Measurements from ENCODE around the gene NMNAT3. TPM values are rescaled to one million over a fixed set of nuclear protein-coding genes. Genes with fewer than 3 reads are reported as not detected.

Gene NMNAT3
- polyA plus RNA-seq, 1 of the 3 experiments (the other 2 are of a cell fraction), result not detected

- no peak overlapping the region for H3K4me2 ChIP-seq
- H4K20me1 ChIP-seq (ENCODE audit: insufficient read depth), result no peaks in the 10 kb centered on the region
- H3K27ac ChIP-seq (ENCODE audit: low read depth in 2 of 2, low read length in 1 of 2), result no peak overlapping the region
- no peaks in the 10 kb centered on the region for H3K9me2 ChIP-seq
- TF ChIP-seq, protein P1, sequence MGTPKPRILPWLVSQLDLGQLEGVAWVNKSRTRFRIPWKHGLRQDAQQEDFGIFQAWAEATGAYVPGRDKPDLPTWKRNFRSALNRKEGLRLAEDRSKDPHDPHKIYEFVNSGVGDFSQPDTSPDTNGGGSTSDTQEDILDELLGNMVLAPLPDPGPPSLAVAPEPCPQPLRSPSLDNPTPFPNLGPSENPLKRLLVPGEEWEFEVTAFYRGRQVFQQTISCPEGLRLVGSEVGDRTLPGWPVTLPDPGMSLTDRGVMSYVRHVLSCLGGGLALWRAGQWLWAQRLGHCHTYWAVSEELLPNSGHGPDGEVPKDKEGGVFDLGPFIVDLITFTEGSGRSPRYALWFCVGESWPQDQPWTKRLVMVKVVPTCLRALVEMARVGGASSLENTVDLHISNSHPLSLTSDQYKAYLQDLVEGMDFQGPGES (IDR thresholded peaks at IDR 0.05; ENCODE audit: low read depth, low read length), result no peak
- TF ChIP-seq, protein P2, sequence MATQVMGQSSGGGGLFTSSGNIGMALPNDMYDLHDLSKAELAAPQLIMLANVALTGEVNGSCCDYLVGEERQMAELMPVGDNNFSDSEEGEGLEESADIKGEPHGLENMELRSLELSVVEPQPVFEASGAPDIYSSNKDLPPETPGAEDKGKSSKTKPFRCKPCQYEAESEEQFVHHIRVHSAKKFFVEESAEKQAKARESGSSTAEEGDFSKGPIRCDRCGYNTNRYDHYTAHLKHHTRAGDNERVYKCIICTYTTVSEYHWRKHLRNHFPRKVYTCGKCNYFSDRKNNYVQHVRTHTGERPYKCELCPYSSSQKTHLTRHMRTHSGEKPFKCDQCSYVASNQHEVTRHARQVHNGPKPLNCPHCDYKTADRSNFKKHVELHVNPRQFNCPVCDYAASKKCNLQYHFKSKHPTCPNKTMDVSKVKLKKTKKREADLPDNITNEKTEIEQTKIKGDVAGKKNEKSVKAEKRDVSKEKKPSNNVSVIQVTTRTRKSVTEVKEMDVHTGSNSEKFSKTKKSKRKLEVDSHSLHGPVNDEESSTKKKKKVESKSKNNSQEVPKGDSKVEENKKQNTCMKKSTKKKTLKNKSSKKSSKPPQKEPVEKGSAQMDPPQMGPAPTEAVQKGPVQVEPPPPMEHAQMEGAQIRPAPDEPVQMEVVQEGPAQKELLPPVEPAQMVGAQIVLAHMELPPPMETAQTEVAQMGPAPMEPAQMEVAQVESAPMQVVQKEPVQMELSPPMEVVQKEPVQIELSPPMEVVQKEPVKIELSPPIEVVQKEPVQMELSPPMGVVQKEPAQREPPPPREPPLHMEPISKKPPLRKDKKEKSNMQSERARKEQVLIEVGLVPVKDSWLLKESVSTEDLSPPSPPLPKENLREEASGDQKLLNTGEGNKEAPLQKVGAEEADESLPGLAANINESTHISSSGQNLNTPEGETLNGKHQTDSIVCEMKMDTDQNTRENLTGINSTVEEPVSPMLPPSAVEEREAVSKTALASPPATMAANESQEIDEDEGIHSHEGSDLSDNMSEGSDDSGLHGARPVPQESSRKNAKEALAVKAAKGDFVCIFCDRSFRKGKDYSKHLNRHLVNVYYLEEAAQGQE (IDR thresholded peaks at IDR 0.05; ENCODE audit: low read depth, low read length), result no peak
- TF ChIP-seq NRF1 (IDR thresholded peaks at IDR 0.05; ENCODE audit: low read depth, low read length) (no peak), EP300 (IDR thresholded peaks at IDR 0.05; ENCODE audit: borderline replicate concordance in 1 of 2, low read depth in 1 of 2, low read length in 1 of 2) (no peak), RFX5 (IDR thresholded peaks at IDR 0.05; ENCODE audit: low read length) (no peak), RXRA (IDR thresholded peaks at IDR 0.05; ENCODE audit: borderline replicate concordance, low read depth) (no peak), CTCF (IDR thresholded peaks at IDR 0.05) (no peak), EZH2phosphoT487 (IDR thresholded peaks at IDR 0.05; ENCODE audit: borderline replicate concordance, low read depth) (no peak)
- H3K79me2 ChIP-seq (ENCODE audit: insufficient read depth), result no peaks in the 10 kb centered on the region
- POLR2A ChIA-PET, result no interaction called here
- H3K4me1 ChIP-seq (ENCODE audit: control insufficient read depth in 1 of 2, insufficient read depth in 2 of 2, low read depth in 1 of 2, low read length in 1 of 2), result peaks cover 0 to 33% of the 10 kb centered on the region in 2 experiments; a peak in 2 of 4 replicates
- no peak overlapping the region for H2AFZ ChIP-seq (ENCODE audit: low read depth)
- H3K9ac ChIP-seq, result no peak overlapping the region
- no peaks in the 10 kb centered on the region for H3F3A ChIP-seq (replicated peaks; ENCODE audit: insufficient read depth)
- no peak overlapping the region for H3K4me3 ChIP-seq (ENCODE audit: low read depth in 2 of 2, low read length in 1 of 2)
- no peaks in the 10 kb centered on the region for H3K36me3 ChIP-seq (replicated peaks in 1 of 2; ENCODE audit: control insufficient read depth in 1 of 2, insufficient read depth in 2 of 2, low read length in 1 of 2)
- 36% methylated on average over 4 of the region's 4 CpGs for WGBS (ENCODE audit: low lambda C conversion rate)
- no peak for DNase-seq
- no peaks in the 10 kb centered on the region for H3K9me3 ChIP-seq
- H3K27me3 ChIP-seq (ENCODE audit: insufficient read depth), result no peaks in the 10 kb centered on the region
- CTCF ChIA-PET, result no interaction called here
Measured at GRCh38 chr3:139689122-139689521, 11.3 kb upstream of the NMNAT3 start.

- CTCF ChIA-PET, result interaction anchor here (0.6 to 5.6 kb wide), 4 partner anchors 14 to 900 kb away, joined by 3 to 24 read pairs (median 3); no protein-coding TSS in a partner anchor
- H3K4me1 ChIP-seq (ENCODE audit: control insufficient read depth in 1 of 2, insufficient read depth in 2 of 2, low read depth in 1 of 2, low read length in 1 of 2), result peaks cover 0 to 27% of the 10 kb centered on the region in 2 experiments; a peak in 2 of 4 replicates
- 0% methylated on average over 1 of the region's 1 CpG for WGBS (ENCODE audit: low lambda C conversion rate)
- TF ChIP-seq TCF12 (IDR thresholded peaks at IDR 0.05) (no peak), GABPA (IDR thresholded peaks at IDR 0.05; ENCODE audit: low read depth) (no peak)
- DNase-seq, result no peak
- no peak overlapping the region for H3K4me3 ChIP-seq (ENCODE audit: low read depth in 2 of 2, low read length in 1 of 2)
- no peak overlapping the region for H3K9ac ChIP-seq
- no peaks in the 10 kb centered on the region for H3K9me2 ChIP-seq
- no peak overlapping the region for H3K4me2 ChIP-seq
- H2AFZ ChIP-seq (ENCODE audit: low read depth), result no peak overlapping the region
- no peaks in the 10 kb centered on the region for H3K79me2 ChIP-seq (ENCODE audit: insufficient read depth)
- no peaks in the 10 kb centered on the region for H3K36me3 ChIP-seq (replicated peaks in 1 of 2; ENCODE audit: control insufficient read depth in 1 of 2, insufficient read depth in 2 of 2, low read length in 1 of 2)
- H3K9me3 ChIP-seq, result no peaks in the 10 kb centered on the region
- POLR2A ChIA-PET, result interaction anchor here (1.0 kb wide), 1 partner anchor 8 kb away, joined by 3 read pairs; no protein-coding TSS in a partner anchor
- H3F3A ChIP-seq (replicated peaks; ENCODE audit: insufficient read depth), result no peaks in the 10 kb centered on the region
- no peak overlapping the region for H3K27ac ChIP-seq (ENCODE audit: low read depth in 2 of 2, low read length in 1 of 2)
- H3K27me3 ChIP-seq (ENCODE audit: insufficient read depth), result no peaks in the 10 kb centered on the region
- H4K20me1 ChIP-seq (ENCODE audit: insufficient read depth), result no peaks in the 10 kb centered on the region
Measured at GRCh38 chr3:139687431-139687830, 9.7 kb upstream of the NMNAT3 start.
